Right lobe of liver (tissue), 6 donors: ENCODE measurements around the gene GATAD2B. TPM values are rescaled to one million over a fixed set of nuclear protein-coding genes. Genes with fewer than 3 reads are reported as not detected.
"Not testable (repeated sequence)": the region's sequence is repeated elsewhere in the genome, so short reads cannot be mapped to it uniquely, and the experiment has no call there.

Experiments used
- ATAC-seq, 4 donors: fragments of 200-7000 bp; cut with Tn5 transposase; one replicate each; pipeline ENCODE4 v1.9.1; 2020; ENCODE audit warnings: mild to moderate bottlenecking in 4 of 4, moderate library complexity in 4 of 4
- DNase-seq, 3 donors: peaks; one replicate each; pipeline ENCODE4 v3.0.0-alpha.2; 2020
- H3K27ac ChIP-seq, 3 donors: fragments of 200-600 bp; one replicate each; pipeline ENCODE4 v1.8.0; 2022
- H3K27me3 ChIP-seq, 2 donors: fragments of 200-600 bp; one replicate each; pipeline ENCODE4 v1.8.0; 2022
- H3K36me3 ChIP-seq, 4 donors: fragments of 200-600 bp; sonication (generic) in 1 of 4; one replicate each; pipeline versions ENCODE4 v1.5.1 to v1.8.0; 2017 to 2022; ENCODE audit warnings: control low read depth in 1 of 4
- H3K4me1 ChIP-seq, 4 donors: fragments of 200-600 bp; sonication (generic) in 1 of 4; one replicate each; pipeline versions ENCODE4 v1.5.1 to v1.8.0; 2017 to 2022; ENCODE audit warnings: control low read depth in 1 of 4
- H3K4me3 ChIP-seq, 3 donors: fragments of 200-600 bp; one replicate each; pipeline ENCODE4 v1.8.0; 2022
- H3K9me3 ChIP-seq, 4 donors: fragments of 200-600 bp; sonication (generic) in 1 of 4; one replicate each; pipeline versions ENCODE4 v1.5.1 to v1.8.0; 2017 to 2022; ENCODE audit warnings: control low read depth in 1 of 4
- CTCF ChIP-seq, 4 donors: fragments of 200-600 bp in 3 of 4; fragments of 450-650 bp in 1 of 4; IDR thresholded peaks; one replicate each; pipeline versions ENCODE4 v1.5.1 to v1.8.0; 2016 to 2022; ENCODE audit warnings: antibody characterized with exemption in 4 of 4, mild to moderate bottlenecking in 2 of 4
- POLR2A ChIP-seq: fragments of 450-650 bp; IDR thresholded peaks from one replicate; pipeline ENCODE4 v1.6.1; 2017; ENCODE audit warnings: antibody characterized with exemption, mild to moderate bottlenecking
- WGBS: methylation state at CpG from one replicate; pipeline ENCODE4 v1.1.6; 2018; ENCODE audit warnings: low coverage, low lambda C conversion rate; ENCODE audit not compliant: insufficient coverage; ENCODE audit errors: missing lambda C conversion rate; 5-methylcytosine and 5-hydroxymethylcytosine counted together
- intact Hi-C, 2 donors: fragments of 100-400 bp; cut with DNase I; formaldehyde crosslinking; loops; one replicate each; pipeline versions ENCODE4 v1.11.2 to v1.14.1; 2022
- total RNA-seq, 6 experiments: library from RNA; depleted of rRNA in 2 of 6; stranded (reverse); fragments of >200 nt in 2 of 6; fragmentation: NEBNext Ultra II Directional in 3 of 6; extraction: Animal tissue kit (Norgen Biotek cat#: 25700) in 3 of 6; gene quantifications; one replicate each; pipeline versions ENCODE4 v1.1.0 to v1.2.4, GENCODE V29; 2016 to 2023
- donor health status: DM: no; HTN: yes; CAD: no.
- donor health status: DM: no; HTN: no; CAD: no.
- donor health status: DM: no; HTN: no; CAD: no.
- donor health status: DM: no; HTN: yes; CAD: no.
- donor health status: DM: no; HTN: yes; CAD: no.

GATAD2B gene
- total RNA-seq, 6 experiments from 2014 or later = 9.8 to 20.3 (median 16.8) TPM

- no peak for TF ChIP-seq POLR2A
- no peak for TF ChIP-seq CTCF (IDR thresholded peaks at IDR 0.05)
- H3K4me1 ChIP-seq = peaks cover 0 to 28% (median 9%) of the 10 kb centered on the region in 4 donors
- no peak for DNase-seq
Measured at GRCh38 chr1:153916297-153916696, 6.5 kb downstream of the GATAD2B start.

GRCh38 chr1:153912349-153912748 is 10.4 kb downstream of the GATAD2B start:
- H3K9me3 ChIP-seq = no peaks in the 10 kb centered on the region
- H3K4me3 ChIP-seq = no peak overlapping the region
- H3K4me1 ChIP-seq = peaks cover 0 to 16% (median 5%) of the 10 kb centered on the region in 4 donors
- intact Hi-C loops = no loop called here
- no peak overlapping the region for H3K27ac ChIP-seq
- TF ChIP-seq POLR2A = no peak
- TF ChIP-seq CTCF (IDR thresholded peaks at IDR 0.05) = no peak
- 22% methylated on average over 2 of the region's 2 CpGs for WGBS
- no peaks in the 10 kb centered on the region for H3K36me3 ChIP-seq
- no peak for DNase-seq
- no peaks in the 10 kb centered on the region for H3K27me3 ChIP-seq
- ATAC-seq = peak; percentile 65 to 94 (median 78)

More at GRCh38 chr1:153916297-153916696, 6.5 kb downstream of the GATAD2B start:
- H3K36me3 ChIP-seq = no peaks in the 10 kb centered on the region
- no peaks in the 10 kb centered on the region for H3K9me3 ChIP-seq
- ATAC-seq = no peak
- H3K27ac ChIP-seq = no peak overlapping the region
- intact Hi-C loops = no loop called here
- WGBS = 66% methylated on average over 4 of the region's 4 CpGs
- no peaks in the 10 kb centered on the region for H3K27me3 ChIP-seq
- H3K4me3 ChIP-seq = no peak overlapping the region

- ATAC-seq, H3K36me3 ChIP-seq, DNase-seq, H3K4me3 ChIP-seq, H3K27me3 ChIP-seq, H3K27ac ChIP-seq, intact Hi-C loops, H3K9me3 ChIP-seq: not testable (repeated sequence)
- WGBS = 90% methylated on average over 4 of the region's 6 CpGs
- H3K4me1 ChIP-seq = peaks cover 0 to 16% (median 5%) of the 10 kb centered on the region in 4 donors
Measured at GRCh38 chr1:153910560-153910959, 12.2 kb downstream of the GATAD2B start.

- H3K4me1 ChIP-seq = peaks cover 0 to 12% (median 5%) of the 10 kb centered on the region in 4 donors
- no peaks in the 10 kb centered on the region for H3K9me3 ChIP-seq
- H3K4me3 ChIP-seq = no peak overlapping the region
- WGBS = 95% methylated on average over 6 of the region's 6 CpGs
- no peak for ATAC-seq
- no peak overlapping the region for H3K27ac ChIP-seq
- no peaks in the 10 kb centered on the region for H3K36me3 ChIP-seq
- H3K27me3 ChIP-seq = no peaks in the 10 kb centered on the region
- intact Hi-C loops = no loop called here
- TF ChIP-seq POLR2A (no peak), CTCF (IDR thresholded peaks at IDR 0.05) (no peak)
- no peak for DNase-seq
Measured at GRCh38 chr1:153908071-153908470, 14.7 kb downstream of the GATAD2B start.

- Histone ChIP-seq H3K36me3 (no peaks in the 10 kb centered on the region), H3K27ac (no peak overlapping the region), H3K27me3 (no peaks in the 10 kb centered on the region), H3K4me3 (no peak overlapping the region), H3K9me3 (no peaks in the 10 kb centered on the region), H3K4me1 (peaks cover 0 to 4% (median 2%) of the 10 kb centered on the region in 4 donors)
- WGBS = 81% methylated on average over 6 of the region's 6 CpGs
- intact Hi-C loops = no loop called here
- TF ChIP-seq CTCF (IDR thresholded peaks at IDR 0.05) (no peak), POLR2A (no peak)
- ATAC-seq (no peak), DNase-seq (no peak)
Measured at GRCh38 chr1:153907134-153907533, 15.6 kb downstream of the GATAD2B start.
